Measurements from ENCODE around the gene DTD1.

DTD1 gene

DNA sequence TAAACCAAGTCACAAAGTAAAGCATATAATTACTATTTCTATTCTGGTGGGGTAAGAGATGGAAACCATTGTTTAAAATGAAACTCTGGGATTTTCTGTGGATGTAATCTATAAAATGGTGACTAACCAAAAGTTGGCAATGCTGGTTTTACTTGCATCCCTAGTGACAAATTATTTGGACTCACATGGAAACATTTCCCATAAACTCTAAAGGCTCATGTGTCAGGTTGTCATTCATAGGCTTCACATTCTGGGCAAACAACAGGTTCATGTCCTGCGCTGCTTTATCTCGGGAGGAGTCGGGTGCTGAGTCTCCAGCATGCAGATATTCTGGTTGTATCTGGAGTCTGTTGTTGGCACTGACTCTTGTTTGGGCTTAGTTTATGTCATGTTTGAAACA, 127.7 kb downstream of the DTD1 start:
- DNase-seq: no peak

DNA sequence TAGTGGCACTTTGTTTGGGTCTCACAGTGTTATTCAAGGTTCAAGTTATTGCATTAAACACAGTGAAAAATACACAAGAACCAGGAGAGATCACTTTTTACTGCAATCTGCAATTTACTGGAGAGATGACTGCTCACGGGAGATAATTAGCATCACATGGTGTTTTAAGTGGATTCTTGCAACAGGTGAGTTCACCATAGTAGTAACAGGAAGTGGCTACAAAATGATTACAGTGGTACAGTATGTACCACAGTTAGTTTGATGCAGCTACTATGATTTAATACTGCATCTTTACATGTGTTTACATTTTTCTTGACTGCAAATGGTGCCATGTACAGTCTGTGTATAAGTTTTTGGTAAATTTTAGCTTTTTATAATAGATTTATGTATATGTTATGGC, 129.2 kb downstream of the DTD1 start:
- no peak for DNase-seq

GRCh38 chr20:18718129-18718528, 130.3 kb downstream of the DTD1 start:
- DNase-seq: no peak

DNA sequence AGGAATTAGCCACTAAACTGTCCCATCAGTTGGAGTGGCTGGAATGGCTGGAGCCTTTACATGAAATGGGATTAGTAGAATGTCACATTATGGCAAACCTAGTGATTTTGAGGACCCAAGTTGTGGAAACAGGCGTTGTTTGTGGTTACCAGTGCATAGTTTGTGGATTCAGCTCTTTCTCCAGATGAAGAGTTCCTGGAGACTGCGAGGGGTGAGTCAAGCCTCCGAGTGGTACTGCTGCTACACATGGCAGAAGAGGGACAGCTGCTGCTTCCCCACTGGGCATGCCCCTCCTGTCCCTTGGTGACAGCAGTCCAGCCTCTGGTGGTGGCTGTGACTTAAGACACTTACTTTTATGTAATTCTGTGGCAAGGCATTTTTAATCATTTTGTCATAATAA, 131.6 kb downstream of the DTD1 start:
- no peak for DNase-seq

DNA sequence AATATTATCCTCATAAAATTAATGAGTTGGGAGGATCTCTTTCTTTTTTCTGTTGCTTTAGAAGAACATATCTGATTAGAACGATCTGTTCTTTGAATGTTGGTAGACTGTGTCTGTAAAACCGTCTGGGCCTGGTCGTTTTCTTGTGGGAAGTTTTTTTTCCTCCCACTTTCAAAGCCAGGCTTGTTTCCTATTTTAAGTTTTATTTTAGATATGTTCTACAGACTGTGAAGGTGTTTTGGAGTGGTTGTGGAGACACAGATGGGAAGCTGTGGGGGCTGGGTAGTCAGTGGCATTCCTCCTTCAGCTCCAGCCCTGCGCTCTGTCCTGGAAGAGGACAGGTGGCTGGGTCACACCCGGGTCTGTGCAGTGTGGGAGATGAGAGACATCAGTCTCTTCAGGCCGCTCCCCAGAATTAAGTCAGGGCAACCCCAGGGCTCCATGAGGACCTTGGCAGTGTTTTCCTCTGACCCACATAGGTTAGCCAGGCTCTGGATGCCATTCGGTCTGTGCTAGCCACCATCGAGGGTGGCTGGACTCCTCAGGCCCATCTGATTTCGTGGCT, 133.8 kb downstream of the DTD1 start:
- DNase-seq: no peak

- no peak for DNase-seq
Observed at GRCh38 chr20:18722371-18722770, 134.5 kb downstream of the DTD1 start.

GRCh38 chr20:18724077-18724476, 136.2 kb downstream of the DTD1 start:
- no peak for DNase-seq

GRCh38 chr20:18724788-18725464, 137.1 kb downstream of the DTD1 start:
- DNase-seq: no peak

GRCh38 chr20:18727032-18727508, 139.2 kb downstream of the DTD1 start:
- no peak for DNase-seq

DNA sequence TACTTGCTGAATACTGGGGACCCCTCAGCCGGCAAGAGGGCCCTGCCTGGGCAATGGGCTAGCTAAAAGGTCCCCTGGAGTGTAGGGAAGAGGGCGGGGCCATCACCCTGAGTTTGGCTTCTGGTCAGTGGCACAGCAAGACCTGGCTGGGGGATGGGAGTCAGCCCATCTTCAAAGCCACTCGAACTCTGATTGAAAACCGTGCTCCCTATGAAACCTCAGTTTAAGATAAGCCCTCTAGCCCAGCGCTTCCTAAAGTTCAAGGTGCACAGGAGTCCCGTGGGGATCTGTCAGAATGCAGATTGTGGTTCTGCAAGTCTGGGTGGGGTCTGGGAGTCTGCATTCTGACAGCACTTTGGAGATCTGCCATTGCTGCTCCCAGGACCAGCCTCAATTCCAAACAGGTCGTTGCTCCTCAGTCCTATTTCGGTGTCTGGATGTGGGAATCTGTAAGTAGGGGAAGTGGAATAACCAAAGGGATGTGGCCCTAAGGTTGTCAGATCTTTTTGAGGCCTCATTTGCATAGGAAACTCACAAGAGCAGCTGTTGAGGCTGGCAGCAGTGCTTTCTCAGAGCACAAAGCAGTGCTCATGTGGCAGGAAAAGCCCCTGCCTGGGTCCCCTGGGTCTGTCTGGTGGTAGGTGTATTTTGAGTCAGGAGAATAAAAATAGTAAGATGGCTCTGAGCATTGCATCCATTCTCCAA, 140.5 kb downstream of the DTD1 start:
- DNase-seq: no peak

GRCh38 chr20:18728870-18729224, 141.0 kb downstream of the DTD1 start:
- no peak for DNase-seq

DNA sequence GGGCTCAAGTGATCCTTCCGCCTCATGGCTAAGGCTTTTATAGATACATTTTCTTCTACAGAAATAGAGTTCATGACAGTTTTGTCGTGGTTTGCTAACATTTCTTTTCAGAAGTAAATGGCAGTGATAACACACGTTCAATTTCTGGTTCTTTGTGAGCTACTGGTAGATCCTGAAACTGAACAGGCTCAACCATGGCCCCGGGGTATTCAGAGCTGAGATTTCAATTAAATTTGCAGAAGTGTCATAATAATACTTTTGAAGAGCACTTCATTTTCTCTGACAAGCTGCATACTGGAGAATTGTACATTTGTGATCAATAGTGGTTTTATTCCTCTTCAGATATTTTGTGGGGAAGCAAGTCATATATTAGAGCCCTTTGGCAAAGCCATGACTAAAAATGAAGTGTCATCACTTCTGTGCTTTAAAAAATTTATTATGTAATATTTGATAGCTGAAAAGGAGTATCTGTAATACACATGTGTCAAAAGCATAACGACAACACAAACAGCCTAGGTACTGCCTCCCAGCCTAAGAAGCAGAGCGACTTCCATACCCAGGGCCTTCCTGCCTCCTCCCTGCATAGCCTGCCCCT, 141.5 kb downstream of the DTD1 start:
- no peak for DNase-seq

GRCh38 chr20:18731940-18732339, 144.1 kb downstream of the DTD1 start:
- no peak for DNase-seq

- DNase-seq: no peak
Observed at GRCh38 chr20:18734525-18735189, 146.8 kb downstream of the DTD1 start.

GRCh38 chr20:18737140-18737539, 149.3 kb downstream of the DTD1 start:
- DNase-seq: no peak

- DNase-seq: peak; percentile 58 to 67
Observed at GRCh38 chr20:18738055-18738454, 150.2 kb downstream of the DTD1 start.

DNA sequence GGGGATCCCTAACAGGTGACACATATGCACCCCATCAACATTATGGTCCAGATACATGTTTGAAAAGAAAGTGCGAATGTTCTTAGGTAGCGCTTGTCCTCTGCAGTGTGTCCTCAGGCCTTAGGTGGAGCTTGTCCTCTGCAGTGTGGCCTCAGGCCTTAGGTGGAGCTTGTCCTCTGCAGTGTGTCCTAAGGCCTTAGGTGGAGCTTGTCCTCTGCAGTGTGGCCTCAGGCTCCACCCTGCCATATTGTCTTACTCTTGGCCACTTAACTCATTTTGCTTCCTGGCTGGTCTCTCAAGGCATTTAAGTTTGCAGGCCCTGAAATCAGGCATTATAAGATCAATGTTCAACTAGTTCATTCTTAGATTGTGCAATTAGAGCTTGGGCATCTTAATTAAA, 151.0 kb downstream of the DTD1 start:
- no peak for DNase-seq

- no peak for DNase-seq
Observed at GRCh38 chr20:18739751-18740166, 151.9 kb downstream of the DTD1 start.

GRCh38 chr20:18740726-18741125, 152.9 kb downstream of the DTD1 start:
- DNase-seq: no peak

- DNase-seq: no peak
Observed at GRCh38 chr20:18742841-18743240, 155.0 kb downstream of the DTD1 start.

DNA sequence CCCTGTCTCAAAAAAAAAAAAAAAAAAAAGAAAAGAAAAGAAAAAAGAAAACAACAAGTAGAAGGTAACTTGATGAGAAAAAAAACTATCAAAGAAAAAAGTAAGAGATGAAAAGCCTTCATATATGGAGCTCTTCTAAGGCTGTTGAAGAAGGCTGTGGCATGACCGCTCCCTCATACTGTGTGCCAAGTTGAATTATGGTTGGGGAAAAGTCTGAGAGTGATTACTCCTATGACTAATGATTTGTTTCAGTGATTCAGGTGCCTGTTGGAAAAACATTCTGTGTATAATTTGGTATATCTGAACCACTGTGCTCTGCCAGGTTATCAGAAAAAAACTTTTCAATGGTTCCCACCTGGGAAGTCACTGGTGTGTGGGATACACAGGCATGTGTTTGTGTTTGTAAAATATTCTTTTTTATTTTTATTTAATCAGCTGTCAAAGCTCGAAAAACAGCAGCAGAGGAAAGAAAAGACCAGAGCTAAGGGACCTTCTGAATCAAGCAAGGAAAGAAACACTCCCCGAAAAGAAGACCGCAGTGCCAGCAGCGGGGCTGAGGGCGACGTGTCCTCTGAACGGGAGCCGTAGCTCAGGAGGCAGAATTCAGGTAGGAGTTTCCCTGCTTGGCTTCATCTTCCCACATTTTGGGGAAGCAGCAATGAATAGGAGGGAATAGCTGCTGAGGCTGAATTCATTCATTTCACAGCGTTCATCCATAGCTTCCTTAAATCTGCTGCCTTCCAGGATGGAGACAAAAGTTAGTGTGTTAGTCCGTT, 156.0 kb downstream of the DTD1 start:
- DNase-seq: no peak

DNA sequence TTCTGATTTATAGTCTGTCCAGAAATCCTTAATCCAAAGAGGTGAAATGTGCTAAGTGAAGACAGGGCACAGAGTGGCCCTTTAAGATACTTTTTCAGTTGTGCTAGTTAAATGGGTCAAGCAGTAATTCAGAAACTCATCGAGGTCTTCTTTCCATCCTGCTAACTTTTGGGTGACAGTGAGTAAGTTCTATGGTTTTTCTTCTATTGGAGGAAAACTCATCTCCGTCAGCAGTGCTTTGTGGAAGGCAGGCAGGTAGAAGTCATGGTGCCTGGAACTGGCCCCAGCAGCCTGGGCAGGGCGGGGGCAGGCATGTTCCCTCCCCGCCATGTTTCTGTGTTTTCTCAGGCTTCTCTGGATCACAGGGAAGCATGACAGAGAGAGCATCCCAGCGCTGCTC, 159.2 kb downstream of the DTD1 start:
- DNase-seq: no peak

DNA sequence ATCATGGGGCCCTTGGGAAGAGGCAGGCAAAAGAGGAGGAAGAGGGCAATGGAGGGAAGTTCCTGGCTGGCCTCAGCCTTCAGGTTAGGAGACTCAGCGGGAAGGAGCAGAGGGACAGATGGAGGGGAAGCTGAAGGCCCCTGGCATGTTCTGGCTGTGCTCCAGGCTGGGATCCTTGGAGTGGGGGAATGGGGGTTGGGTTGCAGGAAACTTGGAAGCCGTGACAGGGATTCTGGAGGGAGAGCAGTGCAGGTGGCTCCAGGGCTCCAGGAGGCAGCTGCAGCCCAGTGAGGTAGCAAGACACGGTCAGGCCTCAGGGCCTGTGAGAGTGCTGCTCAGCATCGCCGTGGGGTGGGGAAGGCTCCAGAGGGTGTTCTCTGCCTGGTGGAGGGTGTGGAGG, 161.1 kb downstream of the DTD1 start:
- DNase-seq: no peak

All from CD4-positive, alpha-beta T cell treated with Interferon alpha-2 for 1 hour (primary cell).